Measurements from ENCODE around the gene MRPL41.
A peak's percentile ranks its signal among the peaks of the same experiment; 100 is the strongest.
"Not testable (repeated sequence)": the region's sequence is repeated elsewhere in the genome, so short reads cannot be mapped to it uniquely, and the experiment has no call there.

MRPL41 gene

DNA sequence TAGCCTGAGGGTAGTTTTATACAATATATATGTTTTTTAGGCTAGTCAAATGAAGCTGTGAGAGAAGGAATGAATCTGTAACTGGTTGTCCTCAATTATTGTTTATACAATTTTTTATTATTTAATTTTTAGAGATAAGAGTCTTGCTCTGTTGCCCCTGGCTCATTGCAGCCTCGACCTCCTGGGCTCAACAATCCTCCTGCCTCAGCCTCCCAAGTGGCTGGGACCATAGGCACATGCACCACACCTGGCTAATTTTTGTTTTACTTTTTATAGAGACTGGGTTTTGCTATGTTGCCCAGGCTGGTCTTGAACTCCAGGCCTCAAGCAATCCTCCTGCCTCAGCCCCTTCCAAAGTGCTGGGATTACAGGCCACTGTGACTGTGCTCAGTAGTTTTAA, 2.7 kb downstream of the MRPL41 start:
- DNase-seq = no peak

DNA sequence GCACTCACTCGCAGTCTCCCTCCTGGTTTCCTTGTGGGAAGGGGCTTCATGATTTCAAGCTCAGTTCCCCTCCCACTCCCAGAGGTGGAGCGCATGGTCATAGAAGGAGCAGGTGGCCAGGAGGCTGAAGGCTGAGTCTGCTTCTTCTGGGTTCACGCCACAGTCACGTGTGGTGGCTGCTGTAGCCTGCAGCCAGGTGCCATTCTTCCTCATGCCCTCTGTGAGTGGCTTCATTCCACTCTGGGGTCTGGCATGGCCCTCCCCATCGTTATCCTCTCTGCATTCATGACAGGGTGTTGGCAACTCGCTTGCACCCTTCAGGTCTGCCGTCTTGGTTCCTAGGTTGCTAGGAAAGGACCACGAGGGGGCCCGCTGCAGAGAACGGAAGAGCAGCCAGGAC, 3.5 kb downstream of the MRPL41 start:
- DNase-seq = no peak

DNA sequence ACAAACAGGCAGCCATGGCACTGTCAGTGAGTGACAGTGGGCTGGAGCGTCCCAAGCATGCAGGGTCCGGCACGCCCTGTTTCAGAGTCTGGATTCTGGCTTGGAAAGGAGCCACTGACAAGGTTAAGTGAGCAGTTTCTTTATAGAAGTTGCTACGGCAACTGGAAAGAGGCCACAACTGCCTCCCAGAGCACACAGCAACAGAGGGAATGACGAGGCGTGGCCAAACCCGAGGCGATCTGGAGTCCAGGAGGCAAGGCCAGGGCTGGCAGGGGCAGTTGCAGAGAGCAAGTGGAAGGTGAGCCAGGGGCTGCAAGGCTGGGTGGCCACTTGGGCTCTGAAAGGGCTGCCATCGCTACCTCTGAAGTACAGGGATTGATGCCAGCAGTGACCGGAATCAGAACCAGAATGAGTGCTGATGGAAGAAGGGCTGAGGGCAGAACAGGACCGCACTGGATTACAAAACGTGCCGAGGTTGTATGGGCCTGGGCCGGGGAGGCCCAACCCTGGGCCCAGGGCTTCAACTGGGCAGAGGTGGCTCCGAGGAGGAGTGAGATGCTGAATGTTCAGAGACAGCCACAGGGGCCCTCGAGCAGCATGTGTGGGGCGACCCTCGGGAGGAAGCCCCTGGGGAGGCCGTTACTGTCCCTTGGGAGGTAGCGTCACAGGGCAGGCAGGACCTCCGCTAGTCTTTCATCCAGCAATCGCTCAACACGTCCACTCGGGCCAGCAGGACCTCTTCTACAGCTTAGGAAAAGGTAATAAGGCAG, 4.6 kb downstream of the MRPL41 start:
- DNase-seq = no peak

DNA sequence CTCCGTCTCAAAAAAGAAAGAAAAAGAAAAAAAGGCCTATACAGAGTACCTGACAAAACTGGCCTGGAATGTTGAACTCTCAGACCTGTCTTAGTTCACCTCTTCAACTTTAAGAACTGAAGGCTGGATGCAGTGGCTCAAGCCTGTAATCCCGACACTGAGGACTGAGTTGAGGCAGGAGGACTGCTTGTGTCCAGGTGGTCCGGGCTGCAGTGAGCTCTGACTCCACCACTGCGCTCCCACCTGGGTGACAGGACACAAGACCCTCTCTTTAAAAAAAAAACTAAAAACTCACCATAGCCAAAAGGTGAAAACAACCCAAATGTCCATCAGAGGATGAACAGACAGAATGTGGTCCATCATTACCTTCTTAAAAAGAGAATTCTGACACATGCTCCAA, 6.4 kb downstream of the MRPL41 start:
- DNase-seq = no peak

DNA sequence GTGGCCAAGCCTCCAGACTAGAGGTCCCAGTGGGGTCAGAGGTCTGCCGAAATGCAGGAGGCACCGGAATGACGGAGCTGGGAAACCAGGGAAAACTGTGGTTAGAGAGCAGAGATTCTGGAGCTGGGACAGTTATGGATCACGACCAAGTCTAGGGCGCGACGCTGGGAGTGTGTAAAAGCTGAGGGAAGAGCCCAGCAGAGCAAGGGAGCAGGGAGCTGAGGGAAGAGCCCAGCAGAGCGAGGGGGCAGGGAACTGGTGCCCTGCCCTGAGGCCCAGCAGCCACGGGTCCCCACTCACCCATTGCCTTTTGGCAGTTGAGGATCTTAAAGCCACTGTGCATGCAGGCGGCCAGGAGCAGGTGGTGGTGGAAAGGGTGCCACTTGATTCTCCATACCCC, 12.5 kb downstream of the MRPL41 start:
- no peak for DNase-seq

DNA sequence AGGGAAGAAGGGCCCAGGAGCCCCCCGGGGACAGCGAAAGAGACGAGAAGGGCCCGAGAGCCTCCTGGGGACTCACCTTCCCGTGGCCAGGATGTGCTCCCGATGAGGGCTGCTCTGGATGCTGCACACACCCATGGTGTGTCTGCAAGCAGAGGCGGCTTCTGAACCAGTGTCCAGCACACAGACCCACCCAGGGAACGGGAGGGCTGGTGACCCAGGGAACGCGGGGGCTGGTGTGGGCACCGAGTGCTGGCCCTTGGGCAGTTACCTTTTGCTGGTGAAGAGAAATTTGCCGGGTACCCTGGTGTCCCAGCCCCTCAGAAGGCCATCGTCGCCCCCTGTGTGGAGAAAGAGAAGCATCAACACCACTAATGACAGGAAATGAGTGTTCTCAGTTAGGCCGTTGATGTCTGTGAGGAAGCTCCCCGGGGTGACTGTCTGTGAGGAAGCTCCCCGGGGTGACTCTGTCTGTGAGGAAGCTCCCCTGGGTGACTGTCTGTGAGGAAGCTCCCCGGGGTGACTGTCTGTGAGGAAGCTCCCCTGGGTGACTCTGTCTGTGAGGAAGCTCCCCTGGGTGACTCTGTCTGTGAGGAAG, 13.2 kb downstream of the MRPL41 start:
- no peak for DNase-seq

DNA sequence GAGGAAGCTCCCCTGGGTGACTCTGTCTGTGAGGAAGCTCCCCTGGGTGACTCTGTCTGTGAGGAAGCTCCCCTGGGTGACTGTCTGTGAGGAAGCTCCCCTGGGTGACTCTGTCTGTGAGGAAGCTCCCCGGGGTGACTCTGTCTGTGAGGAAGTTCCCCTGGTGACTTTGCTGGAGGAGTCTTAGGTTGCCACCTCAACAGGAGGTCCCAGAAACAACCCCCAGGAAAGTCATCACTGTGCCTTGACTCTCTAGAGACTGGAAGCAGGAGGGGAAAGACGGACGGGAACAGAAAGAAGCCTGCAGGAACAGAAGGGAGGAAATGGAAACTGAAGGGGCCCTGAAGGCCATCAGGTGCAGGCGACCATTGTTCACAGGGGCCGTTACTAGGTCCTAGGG, 16.8 kb downstream of the MRPL41 start:
- not testable (repeated sequence) for DNase-seq

DNA sequence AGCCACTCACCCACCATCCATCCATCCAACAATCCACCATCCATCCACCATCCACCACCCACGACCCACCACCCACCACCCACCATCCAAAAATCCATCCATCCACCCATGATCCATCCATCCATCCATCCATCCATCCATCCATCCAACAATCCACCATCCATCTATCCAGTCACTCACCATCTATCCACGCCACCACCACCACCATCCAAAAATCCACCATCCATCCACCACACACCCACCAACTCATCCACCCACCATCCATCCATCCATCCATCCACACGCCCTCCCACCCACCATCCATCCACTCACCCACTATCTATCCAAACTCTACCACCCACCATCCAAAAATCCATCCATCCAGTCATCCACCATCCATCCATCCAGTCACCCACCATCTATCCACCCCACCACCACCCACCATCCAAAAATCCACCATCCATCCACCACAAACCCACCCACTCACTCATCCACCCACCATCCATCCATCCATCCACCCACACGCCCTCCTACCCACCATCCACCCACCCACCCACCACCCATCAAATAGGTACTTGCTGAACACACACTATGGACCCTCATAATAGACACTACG, 18.0 kb downstream of the MRPL41 start:
- DNase-seq = no peak

DNA sequence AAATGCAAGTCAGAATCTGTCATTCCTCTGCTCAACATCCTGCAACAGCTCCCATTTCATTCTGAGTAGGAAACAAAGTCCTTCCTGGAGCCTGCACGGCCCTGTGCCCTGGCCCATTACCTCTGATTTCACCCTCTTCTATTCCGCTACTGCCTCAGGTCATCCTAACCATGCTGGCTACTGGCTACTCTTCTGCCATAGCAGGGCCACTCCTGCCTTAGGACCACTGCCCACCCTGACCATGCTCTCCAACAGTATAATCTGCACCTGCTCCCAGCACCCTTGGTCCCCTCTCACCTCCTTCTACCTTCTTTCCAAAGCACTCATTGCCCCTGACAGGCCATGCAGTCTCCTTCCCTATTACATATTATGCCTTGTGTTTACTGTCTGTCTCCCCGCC, 18.9 kb downstream of the MRPL41 start:
- no peak for DNase-seq

DNA sequence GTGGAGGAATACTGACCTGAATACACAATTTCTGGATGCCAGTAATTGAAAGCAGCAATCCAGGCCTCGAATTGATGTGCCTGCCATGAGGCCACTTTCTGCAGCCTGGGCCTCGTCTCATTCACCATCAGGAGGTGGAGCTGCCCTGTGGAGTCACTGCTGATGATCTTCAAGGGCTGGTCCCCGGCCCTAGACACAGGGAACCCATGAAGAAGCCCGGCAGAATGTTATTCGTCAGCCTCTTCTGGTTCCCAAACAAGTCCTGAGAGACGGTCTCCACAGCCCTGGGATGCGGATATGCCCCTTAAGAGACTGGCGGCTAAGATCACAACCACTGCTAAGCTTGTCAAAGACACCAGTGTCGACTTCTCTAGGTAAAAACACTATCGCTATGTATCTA, 22.5 kb downstream of the MRPL41 start:
- DNase-seq = no peak

DNA sequence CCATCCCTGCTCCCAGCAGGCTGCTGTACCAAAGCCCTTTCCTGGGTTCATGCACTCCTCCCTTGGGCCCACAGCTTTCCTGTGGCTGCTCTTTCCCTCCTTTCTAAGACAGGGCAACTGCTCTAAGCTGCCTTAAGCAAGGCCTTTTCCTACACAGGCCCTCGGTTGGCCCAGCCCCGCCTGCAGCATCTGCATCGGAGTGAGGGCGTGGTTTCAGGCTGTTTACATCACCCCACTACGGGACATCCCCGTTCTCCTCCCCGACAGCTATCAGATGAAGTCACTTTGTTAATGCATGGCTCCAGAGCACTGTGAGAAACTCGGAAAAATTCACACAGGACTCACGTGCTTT, 23.7 kb downstream of the MRPL41 start:
- DNase-seq = no peak

DNA sequence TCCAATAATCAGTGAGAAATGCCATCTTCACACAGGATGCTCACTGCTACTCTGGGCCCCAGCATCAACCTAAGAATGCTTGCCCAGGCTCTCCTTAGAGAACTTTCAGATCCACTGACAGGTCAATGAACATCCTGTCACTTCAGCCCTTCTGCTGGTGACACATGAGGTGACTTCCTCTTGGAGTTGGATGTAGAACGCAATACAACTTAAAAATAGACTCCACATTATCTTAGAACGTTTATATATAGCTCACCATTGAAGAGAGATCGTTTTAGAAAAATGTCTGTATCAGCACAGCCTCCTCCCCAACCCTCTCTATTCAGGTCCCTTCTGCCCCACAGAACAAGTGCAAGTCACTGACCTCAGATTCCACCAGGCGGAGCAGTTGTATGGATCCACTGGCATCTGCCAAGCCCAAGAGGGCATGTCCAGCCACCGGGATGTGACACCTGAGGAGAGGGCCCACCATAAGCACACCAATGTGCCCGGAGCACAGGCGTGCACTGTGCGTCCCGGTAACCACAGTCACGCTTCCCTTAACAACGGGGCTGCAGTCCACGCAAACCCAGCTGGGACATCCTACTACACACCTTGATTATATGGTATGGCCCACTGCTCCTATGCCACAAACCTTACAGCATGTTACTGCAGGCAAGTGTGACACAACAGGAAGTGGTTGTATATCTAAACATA, 24.2 kb downstream of the MRPL41 start:
- no peak for DNase-seq

DNA sequence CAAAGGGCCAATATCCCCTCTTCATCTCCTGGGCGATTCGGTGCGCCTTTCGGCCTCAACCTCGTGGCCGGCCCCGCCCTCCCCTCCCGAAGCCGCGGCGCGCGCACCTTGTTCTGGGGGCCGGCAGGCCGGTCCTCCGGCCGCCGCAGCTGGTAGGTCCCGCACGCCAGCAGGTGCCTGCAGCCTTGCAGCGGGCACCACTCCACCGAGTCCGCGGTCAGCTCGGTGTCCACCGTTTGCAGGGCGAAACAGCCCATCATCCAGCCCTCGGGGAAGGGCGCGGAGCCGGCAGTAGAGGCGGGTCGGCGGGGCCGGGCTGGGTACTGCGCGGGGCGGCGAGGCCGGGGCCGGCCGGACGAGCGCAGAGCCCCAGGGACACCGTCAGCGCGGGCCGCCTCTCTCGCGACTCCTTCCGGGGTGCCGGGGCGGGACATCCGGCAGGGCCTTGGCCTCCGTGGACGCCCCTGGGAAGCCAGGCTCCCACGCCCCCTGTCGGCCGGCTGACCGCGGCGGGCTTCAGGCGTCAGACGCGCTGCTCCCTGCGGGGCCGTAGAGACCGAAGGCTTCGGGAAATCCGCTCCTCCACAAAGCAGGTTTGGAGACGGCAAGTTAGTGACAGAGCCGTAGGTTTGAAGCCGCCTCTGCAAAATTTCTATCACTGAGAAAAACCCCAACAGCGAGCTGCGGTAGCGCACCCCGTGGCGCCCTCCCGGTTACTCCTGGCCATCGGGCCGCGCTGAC, 27.0 kb downstream of the MRPL41 start, which contains the start of gene DPH7:
DPH7 (minus strand) TSS at position 408 of the 741 bp plus-strand sequence; CDS start at position 260, 148 bp downstream.
- DNase-seq = peak; percentile 99

DNA sequence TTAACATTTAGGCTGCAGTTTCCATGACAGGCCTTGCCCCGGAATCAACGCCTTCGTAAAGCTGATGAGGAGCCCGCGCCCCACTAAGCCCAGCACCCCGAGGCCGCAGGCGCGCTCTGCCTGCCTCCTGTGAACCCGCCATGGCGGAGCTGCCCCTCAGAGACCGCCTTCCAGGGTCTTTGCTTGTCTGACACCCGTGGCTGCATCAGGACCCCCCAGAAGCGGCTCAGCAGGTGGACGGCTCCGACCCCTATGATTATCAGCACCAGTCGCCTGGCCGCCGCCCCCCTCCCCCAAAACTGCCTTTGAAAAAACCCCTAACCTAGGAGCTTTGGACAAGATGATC, 27.6 kb downstream of the MRPL41 start:
- no peak for DNase-seq

DNA sequence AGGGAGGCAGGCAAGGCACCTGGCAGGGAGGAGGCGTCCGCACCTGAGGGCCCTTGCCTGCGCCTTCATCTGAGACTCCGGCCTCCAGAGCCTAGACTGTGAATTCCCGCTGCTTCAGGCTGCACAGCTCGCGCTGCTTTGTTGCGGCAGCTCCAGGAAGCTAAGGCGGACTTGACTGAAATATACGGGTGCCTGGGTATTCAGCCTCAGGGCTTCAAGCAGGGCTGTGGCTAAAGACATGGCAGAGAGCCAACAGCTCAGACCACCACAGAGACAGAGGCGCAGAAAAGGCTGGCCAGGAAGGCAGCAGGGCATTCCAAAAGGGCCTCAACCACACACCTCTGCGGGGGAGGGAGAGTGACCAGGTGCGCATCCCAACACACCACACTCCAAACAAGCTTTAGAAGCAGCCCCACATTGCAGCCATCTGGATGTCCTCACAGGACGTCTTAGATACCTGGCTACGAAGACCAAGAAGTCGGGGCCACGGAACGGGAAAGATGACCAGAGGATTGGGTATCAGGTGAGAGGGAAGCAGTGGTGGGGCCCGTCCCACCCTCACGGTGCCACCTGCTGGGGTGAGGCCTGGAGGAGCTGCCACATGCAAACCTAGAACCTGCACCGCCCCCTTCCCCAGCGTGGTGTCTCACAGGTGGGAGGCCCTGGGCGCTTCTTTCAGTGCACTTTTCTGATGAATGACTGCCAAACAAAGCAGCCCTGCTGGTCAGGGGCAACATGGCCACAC, 28.7 kb downstream of the MRPL41 start:
- no peak for DNase-seq

DNA sequence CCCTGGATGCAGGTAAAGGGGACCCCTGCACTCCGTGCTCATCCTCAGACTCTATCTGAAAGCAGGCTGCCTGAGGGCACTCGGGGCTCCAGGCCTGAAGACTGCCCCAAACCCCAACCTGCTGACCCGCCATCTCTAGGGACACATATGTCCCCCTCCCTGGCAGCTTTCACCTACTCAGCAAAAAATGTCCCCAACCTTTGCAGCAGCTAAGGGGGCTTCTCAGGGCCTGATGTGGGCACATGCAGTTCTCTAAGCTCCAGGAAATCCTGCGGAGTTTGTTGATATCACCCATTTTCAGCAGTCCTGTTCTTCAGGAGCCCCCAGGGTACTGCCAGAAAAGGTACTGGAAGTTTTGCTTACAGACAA, 29.3 kb downstream of the MRPL41 start:
- DNase-seq = no peak

DNA sequence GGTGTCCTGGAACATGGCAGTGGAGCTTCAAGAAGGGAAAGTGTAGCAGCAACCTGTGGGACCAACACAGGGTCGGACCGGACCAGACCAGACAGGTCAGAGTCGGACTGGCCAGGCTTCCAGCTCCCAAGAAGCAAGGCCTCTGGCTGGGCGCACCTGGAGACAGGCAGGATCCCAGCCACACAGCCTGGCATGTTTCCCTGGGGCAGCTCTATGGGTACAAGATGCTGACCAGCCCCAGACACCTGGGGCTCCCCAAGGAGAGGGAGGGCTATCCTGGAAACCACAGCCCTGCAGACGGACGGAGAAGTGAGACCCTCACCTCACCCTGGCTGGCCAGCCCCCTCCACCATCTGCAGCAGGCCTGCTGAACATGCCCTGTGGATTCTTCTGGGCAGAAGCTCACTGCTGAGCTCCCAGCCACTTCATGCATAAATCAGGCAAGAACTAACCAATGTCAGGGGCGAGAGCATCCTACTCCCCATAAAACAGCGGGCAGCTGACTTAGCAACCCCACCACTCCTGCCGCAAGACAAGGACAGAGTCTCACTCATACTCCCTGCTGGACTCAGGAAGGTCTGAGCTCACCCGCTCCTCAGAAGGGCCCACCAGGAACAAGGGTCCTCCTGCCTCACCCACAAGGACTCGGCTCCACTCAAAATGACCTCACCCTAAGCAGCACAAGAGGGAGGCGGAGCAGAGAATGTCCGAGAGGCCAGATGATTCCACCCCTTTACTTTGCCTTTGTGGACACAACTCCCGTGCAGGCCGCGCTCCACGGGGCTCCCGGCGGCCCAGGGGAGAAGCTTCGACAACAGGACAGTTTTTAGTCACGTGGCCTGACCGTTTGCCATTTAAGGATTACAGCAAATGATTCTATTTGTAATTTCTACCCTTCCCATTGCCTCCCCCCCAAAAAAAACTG, 29.9 kb downstream of the MRPL41 start:
- DNase-seq = no peak

DNA sequence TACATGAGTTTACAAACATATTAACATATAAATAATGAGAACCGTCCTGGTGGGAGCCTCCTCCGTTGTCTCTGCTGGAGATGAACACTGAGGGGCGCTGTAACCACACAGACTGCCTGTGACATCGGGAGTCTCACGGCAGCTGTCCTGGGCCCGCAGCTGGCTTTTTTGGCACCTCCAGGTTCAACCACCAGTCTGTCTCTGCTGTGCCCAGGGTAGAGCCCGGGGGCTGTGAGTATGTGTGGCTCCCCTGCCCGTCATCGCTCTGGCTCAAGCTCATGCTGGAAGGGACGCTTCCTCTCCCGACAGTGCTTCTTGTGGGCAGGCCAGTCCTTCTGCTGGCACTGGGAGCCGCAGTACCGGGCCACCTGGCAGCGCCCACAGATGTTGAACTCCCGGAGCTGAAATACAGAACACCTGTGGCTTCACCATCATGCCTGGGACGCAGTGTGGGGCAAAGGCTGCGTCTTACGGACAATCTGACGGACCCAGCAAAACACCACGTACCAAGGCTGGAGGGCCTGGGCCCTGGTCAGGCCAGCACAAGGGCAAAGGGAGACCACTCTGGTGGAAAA, 30.7 kb downstream of the MRPL41 start:
- DNase-seq = peak; percentile 32

DNA sequence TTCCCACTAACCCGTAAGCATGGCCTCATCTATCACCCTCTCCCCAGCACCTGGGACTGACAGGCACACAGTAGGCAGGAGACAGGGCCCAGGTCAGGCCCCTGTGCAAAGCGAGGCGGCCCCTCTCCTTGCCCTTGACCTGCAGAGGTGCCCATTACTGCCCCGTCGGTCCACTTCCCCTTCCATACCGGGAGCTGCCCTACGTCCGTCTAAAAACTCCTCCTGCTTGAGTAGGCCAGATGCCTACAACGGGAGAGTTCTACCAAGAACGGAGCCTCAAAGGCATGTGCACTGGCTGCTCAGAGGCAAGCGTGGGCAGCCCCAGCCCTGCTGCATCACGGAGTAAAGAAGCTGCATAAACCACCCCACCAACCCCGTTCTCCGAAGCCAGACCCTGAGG, 31.7 kb downstream of the MRPL41 start:
- DNase-seq = no peak

DNA sequence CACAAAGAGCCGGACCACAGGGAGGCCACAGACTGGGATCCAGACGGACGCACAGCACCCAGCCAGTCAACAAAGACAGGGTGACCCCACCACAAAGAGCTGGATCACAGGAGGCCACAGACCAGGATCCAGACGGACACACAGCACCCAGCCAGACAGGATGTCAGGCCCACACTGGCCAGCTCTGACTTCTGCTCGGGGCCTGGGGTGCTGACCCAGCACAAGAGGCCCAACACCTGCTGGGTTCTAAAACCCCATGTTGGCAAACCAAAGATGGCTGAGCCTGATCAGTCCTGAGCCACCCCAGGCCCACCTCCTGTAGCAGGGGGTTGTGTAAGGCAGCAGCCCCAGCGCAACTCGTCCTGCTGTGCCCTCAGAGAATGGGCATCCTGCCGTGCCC, 32.3 kb downstream of the MRPL41 start:
- DNase-seq = no peak

DNA sequence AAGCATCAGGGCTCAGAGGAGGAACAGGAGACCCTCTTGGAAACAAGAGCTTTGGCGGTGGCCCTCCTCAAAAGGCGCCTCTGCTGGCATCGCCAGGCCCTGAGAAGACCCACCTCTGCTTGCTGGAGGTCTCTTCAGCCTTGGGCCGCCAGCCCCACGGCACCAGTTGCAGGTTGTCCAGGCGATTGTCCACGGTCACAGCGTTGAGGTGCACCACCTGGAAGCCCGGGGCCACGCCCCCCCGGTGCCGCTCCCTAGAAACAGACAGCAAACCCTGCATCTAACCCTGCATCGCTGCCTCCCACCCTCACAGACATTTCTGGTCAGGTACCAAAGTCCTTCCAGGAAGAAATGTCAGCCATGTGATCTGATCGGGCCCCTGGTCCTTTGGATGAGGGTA, 35.2 kb downstream of the MRPL41 start:
- no peak for DNase-seq

Measured in suppressor macrophage treated with lipopolysaccharide for 4 hours (primary cell).